ENCODE data around the gene ATP6V1G2.
"Not testable (repeated sequence)": the region's sequence is repeated elsewhere in the genome, so short reads cannot be mapped to it uniquely, and the experiment has no call there.

ATP6V1G2 gene

GRCh38 chr6:31556307-31556706 is 9.9 kb upstream of the ATP6V1G2 start:
- 0 out of 2 replicates have a peak, but pooled peaks cover 4% of the 10 kb centered on the region for H4K20me1 ChIP-seq (ENCODE audit: insufficient read depth, low read length)
- peaks cover 10% of the 10 kb centered on the region for H3K79me2 ChIP-seq (ENCODE audit: insufficient read depth, low read length)
- ATAC-seq (ENCODE audit: insufficient read depth, low read depth) (peak; percentile 32; the same call in 2 of the 3 replicates), DNase-seq (peak; percentile 60)
- H2AFZ ChIP-seq (ENCODE audit: low read depth, low read length): no peak overlapping the region
- H3K27me3 ChIP-seq (ENCODE audit: insufficient read depth, low read length, poor library complexity): no peaks in the 10 kb centered on the region
- H3K4me3 ChIP-seq (ENCODE audit: low read depth in 1 of 2, low read length in 2 of 2): no peak overlapping the region
- H3K27ac ChIP-seq (ENCODE audit: low read length): no peak overlapping the region
- H3K4me1 ChIP-seq (ENCODE audit: insufficient read depth, low read length): no peaks in the 10 kb centered on the region; the same call in 1 of the 2 replicates
- H3K9me3 ChIP-seq (ENCODE audit: insufficient read depth, low read length, severe bottlenecking): no peaks in the 10 kb centered on the region
- H3K4me2 ChIP-seq (ENCODE audit: insufficient read depth, low read length): no peak overlapping the region
- TF ChIP-seq, protein P1, sequence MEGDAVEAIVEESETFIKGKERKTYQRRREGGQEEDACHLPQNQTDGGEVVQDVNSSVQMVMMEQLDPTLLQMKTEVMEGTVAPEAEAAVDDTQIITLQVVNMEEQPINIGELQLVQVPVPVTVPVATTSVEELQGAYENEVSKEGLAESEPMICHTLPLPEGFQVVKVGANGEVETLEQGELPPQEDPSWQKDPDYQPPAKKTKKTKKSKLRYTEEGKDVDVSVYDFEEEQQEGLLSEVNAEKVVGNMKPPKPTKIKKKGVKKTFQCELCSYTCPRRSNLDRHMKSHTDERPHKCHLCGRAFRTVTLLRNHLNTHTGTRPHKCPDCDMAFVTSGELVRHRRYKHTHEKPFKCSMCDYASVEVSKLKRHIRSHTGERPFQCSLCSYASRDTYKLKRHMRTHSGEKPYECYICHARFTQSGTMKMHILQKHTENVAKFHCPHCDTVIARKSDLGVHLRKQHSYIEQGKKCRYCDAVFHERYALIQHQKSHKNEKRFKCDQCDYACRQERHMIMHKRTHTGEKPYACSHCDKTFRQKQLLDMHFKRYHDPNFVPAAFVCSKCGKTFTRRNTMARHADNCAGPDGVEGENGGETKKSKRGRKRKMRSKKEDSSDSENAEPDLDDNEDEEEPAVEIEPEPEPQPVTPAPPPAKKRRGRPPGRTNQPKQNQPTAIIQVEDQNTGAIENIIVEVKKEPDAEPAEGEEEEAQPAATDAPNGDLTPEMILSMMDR (IDR thresholded peaks at IDR 0.05; ENCODE audit: borderline replicate concordance, extremely low read depth, low read length, poor library complexity, severe bottlenecking): no peak
- TF ChIP-seq EZH2 (IDR thresholded peaks at IDR 0.05; ENCODE audit: borderline replicate concordance, low read depth, low read length, severe bottlenecking): no peak
- peaks cover 55% of the 10 kb centered on the region for H3K36me3 ChIP-seq (ENCODE audit: insufficient read depth, low read length)
- no peak overlapping the region for H3K9ac ChIP-seq (ENCODE audit: low read depth, low read length)

DNA sequence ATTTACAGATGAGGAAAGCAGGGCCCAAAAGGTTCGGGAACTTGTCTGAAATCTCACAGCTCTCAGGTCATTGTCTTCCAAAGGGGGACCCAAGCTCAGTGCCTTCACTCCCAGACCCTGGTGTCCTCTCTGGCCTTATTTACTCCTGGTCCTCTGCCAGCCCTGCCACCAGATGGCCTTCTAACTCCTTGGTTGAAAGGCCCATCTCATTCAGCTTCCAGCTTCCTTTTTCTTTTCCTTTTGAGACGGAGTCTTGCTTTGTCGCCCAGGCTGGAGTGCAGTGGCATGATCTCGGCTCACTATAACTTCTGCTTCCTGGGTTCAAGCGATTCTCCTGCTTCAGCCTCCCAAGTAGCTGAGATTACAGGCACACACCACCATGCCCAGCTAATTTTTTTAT is 5.0 kb upstream of the ATP6V1G2 start:
- not testable (repeated sequence) for H2AFZ ChIP-seq (ENCODE audit: low read depth, low read length); H3K27me3 ChIP-seq (ENCODE audit: insufficient read depth, low read length, poor library complexity); H3K4me2 ChIP-seq (ENCODE audit: insufficient read depth, low read length); ATAC-seq (ENCODE audit: insufficient read depth, low read depth); H3K4me3 ChIP-seq (ENCODE audit: low read depth in 1 of 2, low read length in 2 of 2); H4K20me1 ChIP-seq (ENCODE audit: insufficient read depth, low read length); H3K9me3 ChIP-seq (ENCODE audit: insufficient read depth, low read length, severe bottlenecking); H3K27ac ChIP-seq (ENCODE audit: low read length)
- TF ChIP-seq, protein P1 (IDR thresholded peaks at IDR 0.05; ENCODE audit: borderline replicate concordance, extremely low read depth, low read length, poor library complexity, severe bottlenecking): peak; percentile 51
- 0 out of 2 replicates have a peak overlapping the region, but pooled peaks have one; percentile 10 for H3K9ac ChIP-seq (ENCODE audit: low read depth, low read length)
- peaks cover 44% of the 10 kb centered on the region for H3K36me3 ChIP-seq (ENCODE audit: insufficient read depth, low read length)
- peak; percentile 57 for DNase-seq
- peaks cover 40% of the 10 kb centered on the region for H3K79me2 ChIP-seq (ENCODE audit: insufficient read depth, low read length)
- peaks cover 32% of the 10 kb centered on the region for H3K4me1 ChIP-seq (ENCODE audit: insufficient read depth, low read length)

DNA sequence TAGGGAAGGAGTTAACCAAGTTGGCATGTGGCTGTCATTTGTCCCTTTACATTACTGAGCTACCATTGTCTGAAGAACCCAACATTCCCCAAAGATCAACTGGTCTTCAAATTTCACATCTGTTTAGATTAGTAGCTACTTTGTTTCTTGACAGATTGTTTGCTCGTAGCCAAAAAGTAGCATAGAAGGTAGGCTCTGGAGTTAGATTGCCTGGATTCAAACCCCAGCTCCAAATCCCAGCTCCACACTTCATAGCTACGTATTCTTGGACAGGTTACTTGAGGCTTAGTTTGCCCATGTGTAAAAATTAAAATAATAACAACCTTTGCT is 2.1 kb upstream of the ATP6V1G2 start:
- Histone ChIP-seq H3K27ac (ENCODE audit: low read length) (peak overlapping the region; percentile 62), H3K27me3 (ENCODE audit: insufficient read depth, low read length, poor library complexity) (no peaks in the 10 kb centered on the region), H3K36me3 (ENCODE audit: insufficient read depth, low read length) (peaks cover 31% of the 10 kb centered on the region), H3K79me2 (ENCODE audit: insufficient read depth, low read length) (peaks cover 42% of the 10 kb centered on the region), H2AFZ (ENCODE audit: low read depth, low read length) (no peak overlapping the region), H3K4me2 (ENCODE audit: insufficient read depth, low read length) (peak overlapping the region; percentile 84), H3K9ac (ENCODE audit: low read depth, low read length) (peak overlapping the region; percentile 67), H3K9me3 (ENCODE audit: insufficient read depth, low read length, severe bottlenecking) (no peaks in the 10 kb centered on the region), H3K4me1 (ENCODE audit: insufficient read depth, low read length) (peaks cover 46% of the 10 kb centered on the region), H4K20me1 (ENCODE audit: insufficient read depth, low read length) (no peaks in the 10 kb centered on the region), H3K4me3 (ENCODE audit: low read depth in 1 of 2, low read length in 2 of 2) (peak overlapping the region; percentile 41 to 63; a peak in 3 of 4 replicates)
- DNase-seq: no peak
- no peak for ATAC-seq (ENCODE audit: insufficient read depth, low read depth)
- TF ChIP-seq, protein P1 (IDR thresholded peaks at IDR 0.05; ENCODE audit: borderline replicate concordance, extremely low read depth, low read length, poor library complexity, severe bottlenecking): no peak
- no peak for TF ChIP-seq EZH2 (IDR thresholded peaks at IDR 0.05; ENCODE audit: borderline replicate concordance, low read depth, low read length, severe bottlenecking)

Data from DND-41 (cell line).